GM12801 (cell line): Measurements from ENCODE around the gene SPINT1.

Experiments
- TF ChIP-seq, protein P1 (sequence below): IDR thresholded peaks from one replicate; pipeline ENCODE4 v1.5.1; 2011; ENCODE audit warnings: control low read depth; ENCODE audit not compliant: insufficient read length; ENCODE audit errors: extremely low read depth

The SPINT1 gene

DNA sequence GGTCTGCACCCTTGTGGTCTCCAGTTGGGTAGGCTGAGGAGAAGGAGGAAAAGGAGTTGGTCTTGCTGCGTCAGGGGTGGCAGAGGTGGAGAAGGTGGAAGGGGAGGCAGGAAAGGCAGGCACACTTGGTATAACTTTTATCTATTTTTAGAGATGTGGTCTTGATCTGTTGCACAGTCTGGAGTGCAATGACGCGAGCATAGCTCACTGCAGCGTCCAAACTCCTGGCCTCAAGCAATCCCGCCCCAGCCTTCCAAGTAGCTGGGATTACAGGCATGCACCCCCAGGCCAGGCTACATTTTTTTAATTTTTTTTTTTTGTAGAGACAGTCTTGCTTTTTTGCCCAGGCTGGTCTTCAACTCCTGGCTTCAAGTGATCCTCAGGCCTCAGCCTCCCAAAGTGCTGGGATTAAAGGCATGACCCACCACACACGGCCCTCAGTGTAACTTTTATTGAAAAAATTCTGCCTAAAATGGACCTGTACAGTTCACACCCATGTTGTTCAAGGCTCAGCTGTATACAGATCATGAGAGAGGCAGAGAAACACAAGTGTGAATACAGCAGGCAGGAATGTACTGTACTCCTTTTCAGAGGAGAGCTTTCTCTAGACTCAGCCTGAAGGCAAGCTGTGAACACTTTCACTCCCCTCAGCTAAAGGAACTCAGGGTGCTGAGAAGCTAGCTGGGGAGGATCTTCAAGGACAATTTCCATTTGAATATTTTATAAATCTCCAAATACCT lies 32.3 kb downstream of the SPINT1 start:
- TF ChIP-seq, protein P1, sequence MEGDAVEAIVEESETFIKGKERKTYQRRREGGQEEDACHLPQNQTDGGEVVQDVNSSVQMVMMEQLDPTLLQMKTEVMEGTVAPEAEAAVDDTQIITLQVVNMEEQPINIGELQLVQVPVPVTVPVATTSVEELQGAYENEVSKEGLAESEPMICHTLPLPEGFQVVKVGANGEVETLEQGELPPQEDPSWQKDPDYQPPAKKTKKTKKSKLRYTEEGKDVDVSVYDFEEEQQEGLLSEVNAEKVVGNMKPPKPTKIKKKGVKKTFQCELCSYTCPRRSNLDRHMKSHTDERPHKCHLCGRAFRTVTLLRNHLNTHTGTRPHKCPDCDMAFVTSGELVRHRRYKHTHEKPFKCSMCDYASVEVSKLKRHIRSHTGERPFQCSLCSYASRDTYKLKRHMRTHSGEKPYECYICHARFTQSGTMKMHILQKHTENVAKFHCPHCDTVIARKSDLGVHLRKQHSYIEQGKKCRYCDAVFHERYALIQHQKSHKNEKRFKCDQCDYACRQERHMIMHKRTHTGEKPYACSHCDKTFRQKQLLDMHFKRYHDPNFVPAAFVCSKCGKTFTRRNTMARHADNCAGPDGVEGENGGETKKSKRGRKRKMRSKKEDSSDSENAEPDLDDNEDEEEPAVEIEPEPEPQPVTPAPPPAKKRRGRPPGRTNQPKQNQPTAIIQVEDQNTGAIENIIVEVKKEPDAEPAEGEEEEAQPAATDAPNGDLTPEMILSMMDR: no peak

DNA sequence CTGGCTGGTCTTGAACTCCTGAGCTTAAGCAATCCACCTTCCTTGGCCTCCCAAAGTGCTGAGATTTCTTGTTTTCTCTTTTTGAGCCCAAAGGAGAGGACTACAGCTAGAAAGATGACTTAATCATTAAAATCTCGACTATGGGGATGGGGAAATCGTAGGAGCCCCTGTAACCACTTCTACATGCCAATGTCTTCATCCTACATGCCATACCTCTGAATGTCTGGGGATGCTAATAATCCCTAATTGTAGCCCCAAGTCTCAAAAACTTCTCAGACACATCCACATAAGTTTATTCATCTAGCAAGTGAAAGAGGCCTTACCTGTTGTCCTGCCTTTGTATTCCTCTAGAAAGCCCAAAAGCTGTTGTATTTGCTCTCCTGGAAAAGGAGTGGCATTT lies 33.8 kb downstream of the SPINT1 start:
- TF ChIP-seq, protein P1: no peak

DNA sequence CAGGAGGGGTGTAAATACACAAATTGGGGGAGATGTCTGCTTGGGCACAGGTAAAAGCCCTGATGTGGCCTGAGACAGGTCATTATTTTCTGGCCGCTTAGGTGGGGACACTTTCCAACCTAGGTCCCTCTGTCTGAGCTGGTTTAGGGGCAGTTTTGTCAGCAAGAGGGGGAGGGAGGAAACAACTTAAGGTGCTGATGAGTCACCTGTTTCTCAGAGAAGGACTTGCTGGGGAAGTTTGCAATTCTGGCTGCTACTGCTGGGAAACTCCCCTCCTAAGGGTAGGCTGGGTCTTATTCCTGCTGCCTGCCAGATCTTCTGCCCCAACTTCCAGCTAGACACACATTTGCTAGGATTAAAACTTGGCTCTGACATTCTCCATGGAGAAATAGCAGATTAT lies 34.9 kb downstream of the SPINT1 start:
- TF ChIP-seq, protein P1: no peak

DNA sequence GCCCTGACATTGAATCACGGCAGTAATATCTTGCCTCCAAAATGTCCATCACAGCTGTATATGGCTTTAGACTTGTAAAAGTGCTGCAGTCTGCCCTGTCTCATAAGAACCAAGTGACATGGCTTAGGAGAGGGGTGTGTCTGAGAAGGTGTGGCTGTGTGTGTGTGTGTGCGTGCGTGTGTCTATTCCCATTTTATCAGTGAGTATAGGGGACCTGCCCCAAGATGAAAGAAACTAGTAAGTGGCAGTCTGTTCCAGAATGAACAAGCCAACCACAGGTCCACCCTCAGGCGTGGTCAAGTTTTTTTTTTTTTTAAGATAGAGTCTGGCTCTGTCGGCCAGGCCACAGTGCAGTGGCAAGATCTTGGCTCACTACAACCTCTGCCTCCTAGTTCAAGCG lies 35.8 kb downstream of the SPINT1 start:
- TF ChIP-seq, protein P1: no peak

DNA sequence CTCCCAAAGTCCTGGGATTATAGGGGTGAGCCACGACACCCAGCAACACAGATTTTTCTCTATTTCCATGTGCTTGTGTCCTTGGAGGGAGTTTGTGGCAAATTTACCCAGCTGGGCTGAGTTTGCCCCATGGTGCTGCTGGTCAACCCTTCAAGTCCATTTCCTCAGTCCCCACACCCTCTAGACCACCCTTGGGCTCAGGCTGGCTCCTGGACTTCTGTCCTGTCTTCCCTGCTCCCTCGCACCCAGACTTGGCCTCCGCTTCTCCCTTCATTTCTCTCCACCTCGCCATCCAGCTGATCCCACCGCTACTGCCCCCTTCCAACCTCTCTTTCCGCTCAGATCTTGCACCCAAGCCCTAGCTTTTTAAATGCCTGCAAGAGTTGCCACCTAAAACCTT lies 37.5 kb downstream of the SPINT1 start:
- TF ChIP-seq, protein P1: no peak

DNA sequence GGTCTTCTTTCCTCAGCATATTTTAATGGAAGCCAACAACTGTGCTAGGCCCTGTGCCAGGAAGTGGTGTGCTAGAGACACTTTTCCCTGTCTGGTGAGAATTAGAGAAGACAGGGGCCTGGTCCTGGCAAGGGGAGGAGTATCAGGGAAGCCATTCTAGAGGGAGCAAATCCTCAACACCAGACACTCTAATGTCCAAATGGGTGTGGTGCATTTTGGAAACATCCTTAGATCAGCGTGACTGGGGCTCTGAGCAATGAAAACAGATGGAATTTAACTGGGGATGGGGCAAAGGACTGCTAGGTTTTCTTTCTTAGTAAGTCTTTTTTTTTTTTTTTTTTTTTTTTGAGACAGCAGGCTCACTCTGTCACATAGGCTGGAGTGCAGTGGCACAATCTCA lies 42.7 kb downstream of the SPINT1 start:
- TF ChIP-seq, protein P1: no peak

DNA sequence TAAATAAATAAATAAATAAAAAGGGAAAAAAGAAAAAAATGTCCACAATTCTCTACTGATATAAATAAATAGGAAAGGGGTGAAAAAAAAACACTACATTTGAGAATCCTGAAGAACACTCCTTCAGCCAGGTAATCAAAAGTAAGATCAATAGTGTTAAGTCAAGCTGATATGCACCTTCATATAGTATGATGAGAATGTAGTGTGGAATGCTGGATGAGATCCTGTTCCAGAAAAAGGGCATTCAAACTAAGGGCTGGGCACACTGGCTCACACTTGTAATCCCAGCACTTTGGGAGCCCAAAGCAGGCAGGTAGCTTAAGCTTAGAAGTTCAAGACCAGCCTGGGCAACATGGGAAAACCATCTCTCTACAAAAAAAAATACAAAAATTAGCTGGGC lies 45.3 kb downstream of the SPINT1 start:
- TF ChIP-seq, protein P1: no peak
